Hematopoietic multipotent progenitor cell treated with erythropoietin and hydrocortisone succinate and interleukin-3 and kit ligand, for 6 days (in vitro differentiated cells): ENCODE results near the gene MCTP2.

Experiments used
- DNase-seq: peaks from one replicate; pipeline ENCODE4 v3.0.0-alpha.2; 2015

MCTP2 gene

DNA sequence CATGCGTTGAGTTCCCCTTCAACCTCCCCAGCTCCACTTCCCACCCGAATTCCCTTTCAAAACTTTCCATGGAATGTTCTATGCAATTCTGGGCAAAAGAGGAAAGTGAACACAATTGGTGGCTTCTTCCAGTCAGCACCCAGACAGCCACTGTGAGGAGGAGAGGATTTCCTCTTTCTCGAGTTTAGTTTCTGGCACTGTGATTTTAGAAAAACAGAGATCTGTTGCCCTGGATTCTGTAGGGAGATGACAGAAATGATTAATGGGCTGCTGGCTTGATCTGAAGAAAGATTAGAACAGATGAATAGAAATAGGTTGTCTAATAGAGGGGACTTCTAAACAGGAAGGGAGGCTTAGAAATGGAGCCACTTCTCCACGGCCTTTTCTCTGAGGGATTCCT is 172.0 kb downstream of the MCTP2 start:
- DNase-seq = no peak

DNA sequence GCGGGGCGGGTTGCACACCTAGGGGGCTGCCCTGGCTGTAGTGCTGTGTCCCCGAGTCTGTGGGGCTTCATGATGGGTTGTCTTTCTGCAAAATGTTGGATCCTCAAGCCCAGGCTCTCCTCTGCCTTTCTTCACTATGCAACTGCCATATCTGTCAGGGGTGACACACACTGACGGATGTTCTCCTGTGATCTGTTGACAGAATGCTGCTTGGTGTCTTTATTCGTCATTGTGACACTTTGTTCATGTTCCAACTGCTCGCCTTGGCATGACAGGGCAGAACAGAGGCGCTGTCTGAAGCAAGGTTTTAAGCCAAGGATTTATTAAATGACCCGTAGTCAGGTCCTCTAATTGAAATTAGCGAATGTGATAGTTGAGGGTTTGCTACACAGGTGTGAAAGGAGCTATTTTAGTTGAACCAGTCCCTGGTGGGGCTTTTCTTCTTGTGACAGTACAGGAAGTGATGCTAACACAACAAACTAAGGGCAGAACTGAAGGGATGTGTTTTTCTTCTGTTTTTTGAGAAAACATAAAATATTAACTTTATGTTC is 173.4 kb downstream of the MCTP2 start:
- no peak for DNase-seq

DNA sequence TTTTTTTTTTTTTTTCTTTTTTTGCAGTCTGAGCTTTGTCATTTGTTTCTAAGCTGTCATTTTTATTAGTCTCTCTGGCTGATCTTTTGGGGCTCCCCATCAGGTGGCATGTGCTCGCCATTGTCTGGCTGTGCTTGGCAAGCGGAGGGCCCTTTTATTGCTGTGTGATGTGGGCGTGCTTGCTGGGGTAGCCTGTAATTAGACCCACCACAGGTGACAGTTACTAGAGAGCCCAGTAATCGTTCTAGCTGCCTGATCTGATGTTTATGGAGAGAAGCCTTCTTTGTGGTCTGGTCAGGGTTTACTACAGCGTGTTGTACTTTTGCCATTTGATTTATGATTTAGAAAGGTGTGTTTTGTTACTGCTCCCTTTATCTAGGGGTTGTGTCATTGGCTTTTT is 179.9 kb downstream of the MCTP2 start:
- no peak for DNase-seq

DNA sequence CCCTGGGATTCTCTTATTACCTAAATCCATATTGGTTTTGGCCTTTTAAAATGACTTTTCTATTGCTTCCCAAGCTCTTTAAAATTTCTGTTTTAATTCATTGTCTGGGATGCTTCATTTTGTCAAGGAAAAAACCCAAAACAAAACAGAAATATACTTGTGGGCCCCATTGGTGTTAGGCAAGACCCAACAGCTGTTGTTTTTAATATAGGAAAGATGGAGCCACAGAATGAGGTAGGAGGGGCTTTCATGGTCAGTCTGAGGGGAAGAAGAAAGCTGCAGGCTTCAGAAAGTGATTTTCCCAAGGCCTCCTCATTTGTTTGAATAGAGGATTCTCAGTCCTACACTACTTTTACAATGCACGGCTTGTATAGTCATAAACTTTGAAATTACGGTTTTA is 180.5 kb downstream of the MCTP2 start:
- DNase-seq = no peak

DNA sequence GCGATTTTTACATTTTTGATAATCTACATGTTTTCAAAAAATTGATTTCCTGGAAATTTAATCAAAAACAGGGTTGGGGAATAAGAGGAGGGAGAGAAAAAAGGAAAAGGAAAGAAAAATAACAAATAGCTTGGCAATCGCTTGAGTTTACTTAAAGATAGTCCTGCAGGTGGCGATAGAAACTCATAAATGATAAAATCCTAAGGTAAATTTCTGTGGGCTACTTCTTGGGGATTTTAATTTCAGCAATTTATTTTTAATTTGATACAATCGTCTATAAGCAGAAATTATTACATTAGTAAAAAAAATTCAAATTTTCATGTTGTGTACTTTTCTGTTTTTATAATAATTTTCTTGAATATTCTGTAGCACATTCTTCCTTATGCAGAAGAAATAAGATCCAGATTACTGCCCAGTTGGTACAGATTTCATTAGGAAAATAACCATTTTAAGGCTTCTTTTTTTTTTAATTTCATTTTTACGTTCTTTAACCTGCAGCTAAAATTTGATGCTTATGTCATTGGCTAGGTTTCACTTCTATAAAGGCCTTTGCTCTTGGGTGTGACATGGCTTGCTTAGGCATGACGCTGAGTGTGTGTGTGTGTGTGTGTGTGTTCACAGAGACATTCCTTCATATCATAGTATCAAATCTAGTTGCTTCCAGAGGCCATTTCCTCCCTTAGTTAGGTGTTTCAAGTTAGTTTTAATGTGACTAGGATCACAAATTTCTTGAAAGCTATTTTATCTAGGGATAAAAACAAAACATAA is 181.8 kb downstream of the MCTP2 start:
- peak; percentile 72 for DNase-seq

DNA sequence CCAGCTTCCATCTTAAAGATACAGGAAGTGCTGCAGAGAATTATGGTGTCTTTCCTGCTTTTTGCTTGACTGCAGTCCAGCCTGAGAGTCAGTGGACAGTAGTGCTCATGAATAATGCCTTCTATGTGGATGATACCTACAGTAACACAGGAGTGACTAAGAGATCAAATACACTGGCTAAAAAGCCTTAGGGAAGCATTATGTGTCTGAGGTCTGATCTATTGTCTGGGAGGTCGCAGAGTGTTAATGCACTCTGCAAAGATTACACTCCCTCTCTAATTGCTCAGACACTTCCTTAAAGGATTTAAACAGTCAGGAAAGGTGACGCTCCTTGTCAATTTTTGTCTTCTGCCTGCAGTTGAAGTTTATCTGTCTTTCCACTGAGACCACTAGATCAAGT is 183.6 kb downstream of the MCTP2 start:
- no peak for DNase-seq

DNA sequence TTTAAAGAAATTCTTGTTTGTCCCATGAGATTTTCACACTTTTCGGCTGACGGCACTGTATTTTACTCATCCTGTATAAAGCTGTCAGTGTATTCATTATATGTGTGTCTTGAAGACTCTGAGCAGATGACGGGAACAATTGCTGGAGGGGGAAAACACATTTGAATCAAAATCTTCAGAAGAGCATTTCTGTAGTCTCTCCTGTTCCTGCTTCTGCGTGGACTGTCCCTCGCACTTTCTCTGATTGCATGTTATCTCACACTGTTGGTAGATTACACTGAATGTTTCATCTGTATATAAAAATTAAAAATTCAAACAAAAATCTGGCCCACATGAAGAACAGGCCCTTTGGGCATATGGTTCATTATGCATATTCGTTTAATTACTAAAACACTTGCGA is 184.9 kb downstream of the MCTP2 start:
- DNase-seq = no peak

DNA sequence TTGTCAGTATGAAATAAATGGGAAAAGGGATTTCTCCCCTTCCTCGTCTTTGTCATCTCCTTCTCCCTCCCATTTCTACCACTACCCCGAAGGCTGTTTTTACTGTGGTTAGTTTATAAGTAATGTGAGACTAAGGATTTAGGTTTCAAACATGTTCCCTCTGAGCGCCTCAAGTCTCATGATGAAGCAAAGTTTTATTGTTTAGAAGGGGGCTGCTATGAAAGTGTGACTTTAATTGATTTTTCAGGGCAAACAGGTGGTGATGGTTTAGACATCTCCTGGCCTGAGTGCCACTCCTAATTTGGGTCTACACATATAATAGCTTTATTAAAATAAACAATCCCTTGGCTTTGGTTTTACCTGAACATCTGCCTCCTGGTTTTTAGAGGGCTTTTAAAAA is 185.5 kb downstream of the MCTP2 start:
- DNase-seq = no peak

DNA sequence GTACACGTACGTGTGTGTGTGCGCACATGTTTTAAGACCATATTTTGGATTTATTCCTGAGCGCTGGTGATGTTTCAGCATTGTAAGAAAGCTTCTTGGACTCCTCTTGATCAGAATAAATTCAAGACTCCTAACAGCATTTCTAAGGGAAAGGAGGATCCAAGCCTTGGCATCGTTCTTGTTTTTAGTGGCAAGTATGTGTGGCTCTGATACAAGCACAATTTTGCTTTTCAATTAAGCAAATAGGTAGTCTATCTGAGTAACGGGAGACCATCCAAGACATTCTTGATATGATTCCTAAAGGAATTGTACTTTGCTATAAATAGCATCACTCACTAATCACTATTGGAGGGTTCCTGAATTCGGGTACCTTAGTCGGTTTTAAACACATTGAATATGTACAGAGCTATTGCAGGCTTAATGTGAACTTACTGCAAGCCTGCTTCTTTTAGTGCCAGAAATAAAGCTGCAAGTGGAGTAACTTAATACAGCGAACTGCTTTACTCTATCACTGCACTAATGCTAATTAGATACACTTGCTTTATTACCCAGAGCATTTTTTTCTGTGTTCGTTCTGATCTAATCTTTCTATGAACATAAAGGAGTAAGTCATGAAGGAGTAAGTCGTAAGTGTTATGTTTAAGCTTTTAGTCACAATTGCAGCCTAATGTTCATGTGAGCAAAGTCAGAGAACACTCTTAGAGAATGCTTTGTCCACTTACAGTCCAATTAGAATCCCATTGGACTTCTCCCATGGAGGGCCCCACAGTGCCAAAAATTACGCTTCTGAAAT is 186.3 kb downstream of the MCTP2 start:
- DNase-seq = no peak

DNA sequence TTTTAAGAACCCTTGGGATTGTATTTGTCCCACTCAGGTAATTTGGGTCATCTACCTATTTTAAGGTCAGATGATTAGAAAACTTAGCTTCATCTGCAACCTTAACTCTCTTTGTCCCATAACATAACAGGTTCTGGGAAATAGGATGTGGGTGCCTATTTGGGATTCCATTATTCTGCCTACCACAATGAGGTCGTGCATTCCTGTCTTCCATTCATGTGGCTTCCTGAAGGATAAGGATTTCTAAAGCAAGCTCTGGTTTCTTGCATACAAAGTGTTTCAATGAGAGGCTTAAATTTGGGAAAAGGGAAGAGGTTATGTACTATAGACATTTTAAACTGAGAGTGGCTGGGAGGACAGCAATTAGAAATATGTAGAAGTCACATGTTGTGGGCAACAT is 190.3 kb downstream of the MCTP2 start:
- no peak for DNase-seq

DNA sequence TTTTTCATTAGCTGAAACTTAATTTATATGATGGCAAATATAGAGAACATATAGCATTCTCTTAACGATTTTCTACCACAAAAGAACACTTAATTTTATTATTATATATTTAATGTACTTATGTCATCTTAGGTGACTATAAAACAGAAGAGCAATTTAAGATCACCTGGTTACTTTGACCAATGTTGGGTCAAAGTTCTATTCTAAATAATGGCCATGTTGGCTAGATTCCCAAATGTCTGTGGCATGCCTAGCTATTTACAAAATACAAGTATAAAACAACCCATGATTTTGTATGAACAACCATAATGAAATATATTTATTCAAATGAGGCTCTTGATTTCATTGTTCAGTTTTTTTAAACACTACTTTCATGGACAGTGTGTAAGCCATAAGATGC is 200.9 kb downstream of the MCTP2 start:
- DNase-seq = no peak

DNA sequence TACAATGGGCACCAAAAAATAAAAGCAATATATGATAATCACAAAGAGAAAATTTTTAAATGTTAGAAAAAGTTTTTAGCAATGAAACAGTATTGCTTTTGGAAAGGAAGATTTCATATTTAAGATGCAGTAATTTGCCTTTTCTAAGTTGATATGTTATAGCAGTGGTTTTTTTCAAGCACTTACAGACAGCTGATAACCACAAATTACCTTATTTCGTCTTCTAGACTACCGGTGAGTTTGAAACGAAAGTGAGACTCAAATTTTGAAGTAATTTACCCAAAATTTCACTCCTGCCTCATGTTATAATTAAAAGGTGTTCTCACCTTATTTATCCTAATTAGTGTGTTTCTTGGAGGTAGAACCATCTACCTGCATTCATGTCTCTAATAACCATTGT is 207.8 kb downstream of the MCTP2 start:
- no peak for DNase-seq

DNA sequence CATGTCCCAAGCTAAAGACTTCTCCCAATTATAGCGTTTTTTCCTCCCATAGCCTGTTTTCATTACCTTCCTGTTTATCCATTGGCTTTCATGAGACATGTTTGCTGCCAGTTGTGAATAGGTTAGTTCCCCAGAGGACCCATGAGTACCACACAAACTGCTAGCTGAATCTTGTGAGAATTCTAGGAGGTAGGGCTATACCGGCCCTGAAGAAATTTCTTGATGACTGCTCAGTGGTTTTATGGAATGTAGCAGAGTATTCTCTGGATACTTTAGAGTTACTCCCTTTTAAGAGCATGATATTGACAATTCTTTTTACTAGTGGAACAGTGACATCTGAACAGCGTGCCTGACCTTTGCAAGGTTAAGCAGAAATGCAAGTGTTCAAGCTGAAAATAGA is 210.4 kb downstream of the MCTP2 start:
- DNase-seq = no peak

DNA sequence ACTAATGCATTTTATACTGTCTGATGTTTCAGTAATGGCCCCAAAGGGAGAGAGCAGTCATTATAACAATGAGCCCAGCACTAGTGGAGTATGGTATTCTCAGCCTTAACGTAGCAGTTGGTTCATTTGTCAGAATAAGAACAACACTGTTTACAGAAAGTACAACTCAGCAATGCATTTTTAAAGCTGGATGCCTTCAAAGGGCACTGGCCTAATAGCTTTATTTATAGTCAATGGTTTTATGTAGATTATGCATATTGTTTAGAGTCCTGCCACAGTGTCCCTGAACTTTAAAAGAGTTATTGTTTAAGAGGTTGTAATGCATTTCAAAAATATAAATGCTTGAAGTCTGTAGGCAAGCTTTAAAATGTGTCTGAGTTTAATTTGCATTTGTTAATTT is 211.1 kb downstream of the MCTP2 start:
- no peak for DNase-seq

DNA sequence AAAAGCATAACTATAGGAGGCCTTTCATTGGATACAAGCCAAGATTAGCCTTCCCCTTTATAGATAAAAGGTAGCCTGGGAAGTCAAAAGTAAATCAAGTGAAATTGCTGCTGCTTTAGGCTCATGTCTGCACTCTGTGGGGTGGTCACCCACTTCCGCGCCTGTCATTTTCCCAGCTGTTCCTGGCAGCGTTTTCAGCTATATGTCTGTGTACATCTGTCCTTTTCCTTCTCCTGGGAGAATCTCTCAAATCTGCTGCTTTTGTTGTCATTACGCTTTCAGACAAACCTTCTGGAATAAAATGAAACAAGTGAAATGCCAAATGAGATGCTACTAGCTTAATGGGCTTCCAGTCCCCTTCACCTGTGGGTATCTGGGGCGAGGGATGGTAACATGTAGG is 211.8 kb downstream of the MCTP2 start:
- peak; percentile 10 for DNase-seq

DNA sequence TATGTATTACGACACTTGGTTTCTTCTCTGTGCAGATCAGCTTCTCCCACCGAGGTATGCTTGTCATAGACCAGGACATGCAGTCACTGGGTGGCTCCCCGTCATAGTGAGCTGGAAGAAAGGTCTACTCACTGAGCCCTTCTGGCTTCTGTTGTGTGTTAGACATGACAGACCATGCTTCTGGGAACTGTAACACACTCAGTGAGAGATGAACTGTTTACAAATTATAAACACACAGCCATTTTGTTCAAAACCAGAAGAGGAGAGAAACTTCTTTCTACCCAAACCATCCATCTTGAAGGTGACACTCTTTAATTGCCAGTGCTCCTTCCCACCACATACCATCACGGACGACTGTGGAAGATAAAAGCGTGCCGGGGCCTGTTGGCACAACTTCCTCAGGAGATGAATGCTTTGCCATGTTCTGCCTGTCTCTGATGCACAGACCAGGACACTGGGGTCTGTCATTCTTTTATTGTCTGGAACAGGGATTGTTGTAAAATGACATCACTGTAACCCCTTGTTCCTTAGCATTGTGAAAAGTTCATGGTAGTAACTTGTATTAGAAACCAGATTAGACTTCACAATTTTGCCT is 214.3 kb downstream of the MCTP2 start:
- no peak for DNase-seq

DNA sequence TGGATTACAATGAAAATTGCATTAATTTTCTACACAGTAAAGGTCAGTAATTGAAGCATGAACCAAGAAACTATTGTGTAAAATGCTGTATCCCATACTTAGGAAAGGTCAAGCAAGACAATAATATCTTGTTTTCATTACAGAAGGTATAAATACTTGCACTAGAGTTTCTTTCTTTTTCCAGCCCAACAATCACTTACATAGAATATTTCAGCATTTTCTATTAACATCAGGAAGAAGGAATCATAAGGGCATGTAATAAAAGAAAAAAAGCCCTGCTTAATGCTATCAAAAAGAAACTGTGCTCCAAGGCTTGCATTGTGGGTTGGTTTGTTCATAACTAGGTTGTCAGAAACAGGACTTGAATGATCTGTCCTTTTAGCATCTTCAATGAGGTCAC is 215.1 kb downstream of the MCTP2 start:
- DNase-seq = no peak

DNA sequence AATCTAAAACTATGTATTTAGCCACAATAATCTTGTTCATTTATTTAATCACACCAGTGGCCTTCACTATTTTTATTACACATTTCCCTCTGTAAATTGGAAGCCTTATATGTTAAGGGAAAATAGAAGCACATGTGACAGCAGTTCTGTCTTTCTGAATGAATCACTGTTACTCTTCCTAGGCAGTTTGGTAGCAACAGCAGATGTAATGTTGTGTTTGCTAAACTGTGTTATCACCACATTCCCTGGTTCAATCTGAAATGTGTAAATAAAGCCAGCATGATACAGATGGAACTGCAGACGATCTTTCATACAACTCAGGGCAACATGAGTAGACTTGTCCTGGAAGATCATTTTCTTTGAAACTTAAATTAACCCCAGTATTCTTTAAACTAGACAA is 220.1 kb downstream of the MCTP2 start:
- no peak for DNase-seq

DNA sequence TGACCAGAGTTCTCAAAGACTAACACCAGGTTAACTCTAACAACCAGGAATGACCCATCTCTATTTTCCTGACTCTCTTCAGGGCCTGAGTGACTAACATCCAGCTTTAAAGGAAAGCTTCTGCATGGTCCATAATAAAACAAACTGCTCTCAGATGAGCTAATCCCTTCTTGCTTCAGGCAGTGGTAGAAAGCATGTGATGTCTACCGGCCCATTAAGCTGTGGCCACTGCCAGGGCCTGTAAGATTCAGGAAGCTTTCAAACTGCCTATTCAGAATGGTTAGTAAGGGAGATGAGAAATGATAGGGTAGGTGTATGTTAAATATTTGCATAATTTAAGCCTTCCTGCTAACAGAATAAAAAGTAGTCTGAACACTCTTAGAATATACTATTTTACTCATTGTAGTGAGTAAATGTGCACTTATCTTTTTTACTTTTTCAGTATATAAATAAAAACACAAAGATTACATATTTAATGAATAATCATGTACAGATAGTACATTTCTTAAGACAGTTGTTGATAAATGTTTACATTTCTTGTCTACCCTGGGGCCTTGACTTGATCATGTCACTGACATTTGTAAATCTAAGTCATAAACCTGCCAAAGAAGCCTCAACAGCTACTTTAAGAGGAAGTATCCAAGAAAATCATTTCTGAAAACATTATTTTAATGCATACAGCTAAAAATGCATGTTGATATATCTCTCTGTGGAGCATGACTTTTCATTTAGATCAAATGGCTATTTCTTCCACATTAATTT is 222.0 kb downstream of the MCTP2 start:
- no peak for DNase-seq

DNA sequence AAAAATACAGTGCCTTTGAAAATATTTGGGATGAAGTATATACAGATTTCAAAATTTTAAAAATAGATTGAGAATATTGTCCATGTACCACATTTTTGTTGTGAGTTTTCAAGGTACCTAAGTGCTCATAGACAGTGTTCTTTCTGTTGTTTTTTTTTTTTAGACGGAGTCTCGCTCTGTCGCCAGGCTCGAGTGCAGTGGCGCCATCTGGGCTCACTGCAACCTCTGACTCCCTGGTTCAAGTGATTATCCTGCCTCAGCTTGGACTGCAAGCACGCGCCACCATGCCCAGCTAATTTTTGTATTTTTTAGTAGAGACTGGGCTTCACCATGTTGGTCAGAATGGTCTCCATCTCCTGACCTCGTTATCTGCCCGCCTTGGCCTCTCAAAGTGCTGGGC is 223.9 kb downstream of the MCTP2 start:
- no peak for DNase-seq

DNA sequence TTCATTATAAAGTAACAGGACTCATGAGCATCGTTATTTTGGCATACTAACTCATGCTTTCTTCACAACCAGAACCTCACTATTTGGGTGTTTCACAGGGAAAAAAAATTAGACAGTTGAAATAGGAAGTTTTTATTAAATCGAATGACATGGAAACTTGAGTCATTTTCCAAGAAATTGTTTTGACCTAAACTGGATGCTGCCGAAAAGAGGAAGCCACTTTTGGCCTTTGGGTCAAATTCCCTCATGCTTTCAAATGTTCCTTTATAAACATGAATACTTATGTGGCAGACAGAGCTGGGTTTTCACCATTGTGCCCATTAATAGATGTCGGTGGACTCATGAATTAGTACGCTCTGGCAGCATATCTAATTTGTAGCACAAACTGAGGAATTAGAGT is 224.9 kb downstream of the MCTP2 start:
- peak; percentile 12 for DNase-seq

DNA sequence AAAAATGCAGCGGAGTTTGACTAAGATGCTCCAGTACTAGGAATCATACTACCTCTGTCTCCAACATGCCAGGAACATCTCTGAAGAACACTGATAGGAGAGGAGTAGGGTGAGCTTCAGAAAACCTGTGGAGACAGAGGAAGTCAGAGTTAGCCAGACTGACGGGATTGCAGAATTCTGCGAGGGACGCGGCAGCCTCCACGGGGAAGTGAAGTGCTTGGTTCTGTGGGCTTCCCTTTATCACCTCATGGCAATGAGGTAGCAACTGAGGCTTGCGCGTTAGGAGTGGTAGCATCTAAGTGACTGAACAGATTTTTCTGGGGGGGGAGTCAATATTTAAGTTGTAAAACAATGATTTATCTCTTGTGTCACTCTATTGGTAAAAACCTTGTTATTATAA is 226.3 kb downstream of the MCTP2 start:
- DNase-seq = no peak

DNA sequence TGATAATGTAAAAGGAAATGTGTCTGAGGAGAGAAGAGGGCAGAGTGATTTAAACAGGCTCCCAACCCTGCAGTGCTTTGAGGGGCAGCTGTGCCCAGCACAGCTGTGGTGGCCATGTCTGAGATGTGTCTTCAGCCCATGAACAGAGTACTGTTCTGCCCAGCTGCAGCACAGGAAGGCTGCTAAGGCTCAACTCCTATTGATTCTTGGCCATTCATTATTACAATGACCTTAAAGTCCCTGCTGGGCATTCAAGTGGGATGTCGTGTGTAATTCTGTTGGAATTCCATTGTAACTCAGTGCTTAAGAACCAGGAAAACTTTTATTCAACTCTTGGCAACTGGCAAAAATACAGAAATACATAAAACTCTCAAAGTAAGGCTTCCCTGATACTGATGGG is 229.3 kb downstream of the MCTP2 start:
- no peak for DNase-seq
